ELF-1 (cell line): ENCODE results near the gene RRAS2.
"Not testable (repeated sequence)": the region's sequence is repeated elsewhere in the genome, so short reads cannot be mapped to it uniquely, and the experiment has no call there.

Source experiments
- DNase-seq: peaks from one replicate; pipeline ENCODE4 v3.0.0-alpha.2; 2016; ENCODE audit warnings: low read depth, low spot score

RRAS2 gene

DNA sequence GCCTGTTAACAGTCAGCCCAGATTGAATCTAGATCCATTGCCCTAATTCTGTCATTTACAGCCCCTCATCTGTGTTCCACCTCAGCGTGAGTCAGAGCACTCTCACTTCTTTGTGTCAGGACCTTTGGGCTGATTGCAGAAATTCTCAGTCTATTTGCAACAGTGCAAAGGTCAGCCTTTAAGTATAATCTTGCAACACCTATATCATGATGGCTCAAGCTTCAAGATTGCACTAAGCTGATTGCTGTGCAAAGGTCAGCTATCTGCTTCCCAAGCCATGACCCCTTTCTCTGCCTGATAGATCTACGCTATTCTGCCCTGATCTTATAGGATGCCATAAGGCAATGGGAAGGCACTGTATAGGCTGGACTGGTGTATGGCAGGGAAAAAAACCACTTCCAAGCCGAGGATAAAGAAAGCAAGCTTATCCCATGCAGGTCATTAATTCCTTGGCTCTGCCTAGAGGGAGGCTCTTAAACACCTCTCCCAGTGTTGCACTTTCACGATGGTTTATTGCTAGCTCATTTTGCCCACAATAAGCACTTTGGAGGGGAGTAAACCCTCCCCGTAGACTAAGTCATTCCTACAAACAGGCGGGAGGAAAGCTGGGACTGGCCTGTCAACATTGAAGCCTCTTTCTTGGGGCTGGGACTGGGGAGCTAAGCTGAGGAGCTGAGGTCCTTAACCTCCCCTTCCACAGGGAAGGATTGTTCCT is 100.6 kb downstream of the RRAS2 start:
- DNase-seq: peak; percentile 59

DNA sequence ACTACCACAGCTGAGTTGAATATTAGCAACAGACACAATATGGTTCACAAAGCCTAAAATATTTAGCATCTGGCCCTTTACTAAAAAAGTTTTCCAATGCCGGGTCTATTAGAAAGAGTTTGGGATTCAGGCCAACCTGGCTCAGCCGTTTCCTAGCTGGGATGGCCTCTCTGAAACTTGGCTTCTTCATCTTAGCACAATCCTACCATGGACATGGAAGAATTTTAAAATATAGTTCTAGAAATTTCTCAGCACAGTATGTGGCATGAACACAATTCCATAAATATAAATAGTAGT is 103.8 kb downstream of the RRAS2 start:
- DNase-seq: no peak

DNA sequence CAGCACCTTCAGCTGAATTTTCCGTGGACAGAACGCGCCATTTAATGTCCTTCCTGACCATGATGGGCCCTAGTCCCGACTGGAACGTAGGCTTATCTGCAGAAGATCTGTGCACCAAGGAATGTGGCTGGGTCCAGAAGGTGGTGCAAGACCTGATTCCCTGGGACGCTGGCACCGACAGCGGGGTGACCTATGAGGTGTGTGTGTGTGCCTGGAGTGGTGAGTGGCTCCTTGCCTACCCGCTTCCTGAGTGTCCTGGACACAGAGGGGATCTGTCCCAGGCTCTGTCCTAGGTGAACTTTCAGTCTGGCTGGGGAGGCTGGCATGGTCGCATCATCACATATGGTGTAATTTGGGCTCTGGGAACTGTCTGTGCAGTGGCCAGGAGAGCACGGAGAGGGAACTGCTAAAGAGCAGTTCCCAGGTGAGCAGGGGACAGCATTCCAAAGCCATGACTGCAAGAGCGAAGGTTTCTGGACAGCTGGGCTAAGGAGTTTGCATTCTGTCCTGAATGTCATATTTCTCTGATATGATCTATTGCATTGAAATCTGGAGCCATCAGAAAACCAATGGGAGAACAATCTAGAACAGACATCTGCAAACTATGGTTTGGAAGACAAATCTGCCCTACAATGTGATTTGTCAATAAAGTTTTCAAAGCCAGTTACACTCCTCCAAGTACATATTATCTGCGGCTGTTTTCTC is 104.3 kb downstream of the RRAS2 start:
- no peak for DNase-seq

DNA sequence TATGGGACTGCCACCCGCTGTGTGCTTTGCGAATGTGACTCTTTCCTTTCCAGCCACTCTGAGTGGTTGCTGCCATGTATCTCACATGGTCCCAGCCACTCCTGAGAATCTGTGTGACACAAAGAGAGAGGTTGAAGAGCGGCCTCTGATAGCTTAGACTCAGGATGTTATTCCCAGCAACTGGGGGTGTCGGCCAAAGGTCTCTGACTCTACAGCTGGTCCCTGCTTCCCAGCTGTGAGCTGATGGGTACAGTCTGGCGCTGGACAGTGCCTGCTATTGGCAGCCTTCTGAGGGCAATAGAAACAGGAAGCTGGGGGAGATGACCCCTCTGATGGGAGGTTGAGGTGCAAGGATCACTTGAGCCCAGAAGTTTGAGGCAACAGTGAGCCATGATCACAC is 105.1 kb downstream of the RRAS2 start:
- no peak for DNase-seq

DNA sequence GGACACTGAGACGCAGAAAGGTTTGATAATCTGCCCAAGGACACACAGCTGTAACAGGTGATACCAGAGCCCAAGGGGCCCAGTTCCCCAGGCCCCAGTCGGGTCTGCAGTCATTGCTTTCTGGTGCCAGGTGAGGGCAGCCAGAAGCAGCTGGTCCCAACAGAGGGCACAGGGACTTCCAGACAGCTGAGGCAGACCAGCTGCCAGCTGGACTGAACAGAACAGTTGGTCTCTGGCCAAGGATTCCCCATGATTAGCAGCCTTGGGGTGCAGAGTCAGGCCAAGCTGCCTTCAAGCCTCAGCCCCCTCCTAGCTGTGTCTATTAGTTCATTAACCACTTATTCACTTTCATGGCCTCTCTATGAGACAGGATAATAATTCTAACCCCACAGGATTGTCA is 105.6 kb downstream of the RRAS2 start:
- DNase-seq: no peak

DNA sequence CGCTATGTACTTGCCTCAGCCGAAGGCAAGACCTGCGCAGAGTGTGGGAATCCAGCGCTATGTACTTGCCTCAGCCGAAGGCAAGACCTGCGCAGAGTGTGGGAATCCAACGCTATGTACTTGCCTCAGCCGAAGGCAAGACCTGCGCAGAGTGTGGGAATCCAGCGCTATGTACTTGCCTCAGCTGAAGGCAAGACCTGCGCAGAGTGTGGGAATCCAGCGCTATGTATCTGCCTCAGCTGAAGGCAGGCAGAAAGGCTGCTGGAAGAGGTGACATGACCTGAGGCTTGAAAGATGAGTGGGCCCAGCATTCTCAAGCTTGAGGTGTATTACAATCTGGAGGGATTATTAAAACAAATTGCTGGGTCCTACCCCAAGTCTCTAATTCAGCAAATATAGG is 106.5 kb downstream of the RRAS2 start:
- DNase-seq: not testable (repeated sequence)

DNA sequence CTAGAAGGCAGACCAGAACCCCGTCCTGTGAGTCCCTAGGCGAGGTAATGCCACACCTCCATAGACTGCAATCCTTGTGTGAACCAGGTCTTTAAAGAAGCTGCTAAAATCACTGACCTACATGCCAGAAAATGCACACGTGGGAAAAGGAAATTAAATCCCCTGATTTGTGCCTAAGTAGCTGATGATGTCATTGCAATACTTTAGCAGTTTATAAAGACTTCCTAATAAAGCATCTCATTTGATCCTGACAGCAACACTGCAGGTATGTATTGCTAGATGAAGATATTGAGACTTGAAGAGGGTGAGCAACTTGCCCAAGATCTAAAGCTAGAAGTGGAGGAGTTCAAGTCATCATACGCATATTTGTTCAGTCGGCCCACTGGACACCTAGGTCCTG is 107.2 kb downstream of the RRAS2 start:
- no peak for DNase-seq

DNA sequence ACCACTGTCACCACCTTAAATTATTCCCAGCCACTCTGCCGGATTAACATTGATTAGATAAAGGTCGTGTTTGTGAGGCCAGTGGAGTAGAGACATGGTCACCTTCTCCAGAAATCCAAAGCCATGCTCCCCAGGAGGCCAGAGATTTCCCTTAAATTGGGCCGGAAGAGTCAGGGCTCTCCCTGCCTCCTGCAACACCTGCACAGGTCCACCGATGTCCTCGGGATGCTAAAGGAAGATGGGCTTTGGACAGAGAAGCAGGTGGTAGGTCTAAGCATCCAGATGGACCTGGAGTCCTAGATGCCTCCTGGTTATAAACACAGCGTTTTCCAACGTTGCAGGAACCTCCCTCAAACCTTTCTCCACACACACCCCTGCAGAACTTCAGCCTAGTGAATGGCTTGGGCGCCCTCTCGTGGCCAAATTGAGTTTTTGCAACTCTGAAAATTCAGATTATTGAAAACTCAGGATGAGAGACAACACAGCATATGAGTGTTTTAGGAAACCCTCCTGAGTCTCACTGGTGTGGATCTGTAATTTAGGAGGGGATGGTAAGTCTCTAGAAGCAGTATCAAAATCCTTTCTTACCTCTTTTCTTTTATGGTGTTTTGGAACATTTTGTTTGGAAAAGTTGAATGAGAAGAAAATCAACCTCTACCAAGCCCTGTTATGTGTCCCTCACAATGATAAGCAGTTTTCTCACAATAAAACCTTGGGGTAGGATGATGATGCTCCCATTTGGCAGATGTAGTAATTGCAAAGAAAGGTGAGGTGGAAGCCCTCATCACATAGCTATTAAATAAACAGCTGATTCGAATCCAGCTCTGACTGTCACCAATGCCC is 109.6 kb downstream of the RRAS2 start:
- DNase-seq: peak; percentile 75

DNA sequence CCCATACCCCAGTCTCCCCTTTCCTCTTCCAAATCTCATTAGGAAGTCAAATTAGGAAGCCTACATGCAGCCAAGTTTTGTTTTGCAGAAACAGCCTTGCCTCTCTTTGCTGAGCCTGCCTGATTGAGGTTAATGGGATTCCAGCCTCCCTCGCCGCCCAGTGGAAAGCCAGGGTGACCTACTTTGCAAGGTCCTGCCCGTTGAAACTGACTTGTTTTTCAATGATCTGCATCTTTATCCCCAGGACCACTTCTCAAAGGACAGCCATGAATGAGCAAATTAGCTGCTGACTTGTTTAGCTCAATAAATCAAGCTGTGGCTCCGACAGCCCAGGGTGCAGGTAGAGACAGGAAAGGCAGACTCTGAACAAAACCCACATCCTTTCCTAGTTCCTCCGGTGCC is 110.4 kb downstream of the RRAS2 start:
- peak; percentile 62 for DNase-seq

DNA sequence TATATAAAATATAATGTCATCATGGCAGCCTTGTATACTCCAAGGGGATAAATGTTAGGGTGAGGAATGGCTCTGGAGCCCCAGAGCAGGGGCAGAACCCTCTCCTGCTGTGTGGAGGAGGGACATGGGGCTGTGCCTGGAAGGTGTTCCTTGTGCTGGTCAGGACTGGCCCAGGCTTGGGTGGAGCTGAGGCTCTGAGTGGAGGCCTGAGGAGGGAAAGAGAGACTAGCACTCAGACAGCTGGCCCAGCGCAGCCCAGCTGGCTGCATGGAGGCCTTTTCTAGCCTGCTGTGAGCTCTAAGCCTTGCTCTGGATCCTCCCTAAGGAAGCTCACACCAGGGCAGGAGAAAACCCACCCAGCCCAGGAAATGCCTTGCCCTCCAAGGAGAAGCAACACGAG is 113.5 kb downstream of the RRAS2 start:
- DNase-seq: no peak

DNA sequence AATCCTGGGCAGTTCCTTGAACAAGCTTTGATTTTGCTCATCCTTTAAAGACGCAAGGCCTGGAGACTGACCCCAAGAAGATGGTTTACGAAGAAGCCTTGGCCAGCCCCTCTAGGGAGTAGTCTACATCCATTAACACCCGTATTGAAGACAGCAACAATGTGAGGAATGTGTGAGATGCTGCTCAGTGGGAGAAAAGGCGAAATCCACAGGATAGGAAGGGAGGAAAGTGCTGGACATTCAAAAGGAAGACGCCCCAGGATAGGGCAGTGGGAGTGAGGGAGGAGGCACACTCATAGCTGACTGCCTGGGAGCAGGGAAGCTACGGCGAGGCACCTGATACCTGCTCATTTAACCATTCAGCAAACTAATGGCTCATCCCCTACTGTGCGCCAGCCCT is 114.1 kb downstream of the RRAS2 start:
- peak; percentile 58 for DNase-seq

DNA sequence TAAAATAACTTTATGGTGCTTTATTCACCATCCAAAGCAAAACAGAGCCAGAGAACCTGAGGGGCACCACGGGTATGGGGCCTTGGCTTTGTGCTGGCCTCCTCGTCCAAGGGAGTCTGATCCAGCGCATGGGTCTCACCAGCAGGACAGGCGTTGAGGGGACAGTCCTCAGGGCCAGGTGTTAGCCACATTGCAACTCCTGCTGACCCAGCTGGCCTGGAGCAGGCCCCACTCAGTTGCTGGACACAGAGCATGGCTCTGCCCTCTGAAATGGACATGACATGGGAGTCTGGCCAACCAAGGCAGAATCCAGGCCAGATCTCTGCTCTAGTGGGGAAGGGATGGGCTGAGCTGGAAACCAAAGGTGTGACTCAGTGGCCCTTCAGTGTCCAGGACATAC is 116.2 kb downstream of the RRAS2 start:
- no peak for DNase-seq

DNA sequence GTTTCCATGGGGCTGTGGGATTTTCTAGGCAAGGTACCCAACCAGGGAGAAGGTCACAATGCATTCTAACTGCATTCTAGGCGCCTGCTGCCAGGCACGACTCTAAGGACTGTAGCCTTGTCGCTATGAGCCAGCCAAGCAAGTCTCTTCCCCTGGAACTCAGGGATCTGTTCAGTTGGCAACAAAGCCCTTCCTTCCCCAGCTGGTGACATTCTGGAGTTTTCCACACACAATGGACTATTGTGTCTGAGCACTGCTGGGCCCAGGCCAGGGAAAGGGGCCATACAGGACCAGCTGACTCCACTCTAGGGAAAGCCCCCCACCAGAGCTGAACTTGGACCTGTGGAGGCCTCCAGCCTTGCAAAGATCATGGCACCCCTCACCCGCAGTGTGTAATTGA is 116.8 kb downstream of the RRAS2 start:
- DNase-seq: no peak

DNA sequence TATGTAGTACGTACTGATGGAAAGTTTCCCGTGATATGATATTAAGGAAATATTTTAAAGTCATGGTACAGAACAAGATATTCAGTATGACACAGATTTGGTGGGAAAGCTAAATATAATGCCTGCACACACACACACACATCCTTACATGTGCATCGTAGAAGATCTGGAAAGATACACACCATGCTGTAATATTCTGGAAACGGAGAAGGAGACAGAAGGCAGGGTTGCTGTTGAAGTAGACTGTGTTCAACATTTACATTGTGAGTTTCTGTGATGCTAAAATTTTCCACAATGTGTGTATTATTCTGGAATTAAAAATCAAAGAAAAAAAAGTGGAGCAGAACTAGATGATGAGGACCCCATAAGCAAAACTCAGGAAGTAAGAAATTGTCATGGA is 118.0 kb downstream of the RRAS2 start:
- no peak for DNase-seq

DNA sequence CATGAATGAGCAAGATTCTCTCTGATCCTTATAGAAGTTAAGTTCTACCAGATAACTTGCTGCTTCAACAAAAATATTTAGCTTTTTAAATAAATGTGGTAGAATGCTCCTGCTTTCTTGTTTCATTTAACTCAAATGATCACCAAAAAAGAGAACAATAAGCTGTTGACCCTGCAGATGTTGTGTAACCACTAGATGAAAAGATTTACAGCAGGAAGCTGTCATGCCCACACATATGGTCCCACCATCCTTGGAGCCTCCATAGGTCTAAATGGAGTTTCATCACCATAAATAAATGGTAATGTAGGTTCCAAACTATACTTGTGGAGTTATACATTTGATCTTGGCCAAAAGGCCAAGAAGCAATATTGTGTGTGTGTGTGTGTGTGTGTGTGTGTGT is 118.8 kb downstream of the RRAS2 start:
- no peak for DNase-seq

DNA sequence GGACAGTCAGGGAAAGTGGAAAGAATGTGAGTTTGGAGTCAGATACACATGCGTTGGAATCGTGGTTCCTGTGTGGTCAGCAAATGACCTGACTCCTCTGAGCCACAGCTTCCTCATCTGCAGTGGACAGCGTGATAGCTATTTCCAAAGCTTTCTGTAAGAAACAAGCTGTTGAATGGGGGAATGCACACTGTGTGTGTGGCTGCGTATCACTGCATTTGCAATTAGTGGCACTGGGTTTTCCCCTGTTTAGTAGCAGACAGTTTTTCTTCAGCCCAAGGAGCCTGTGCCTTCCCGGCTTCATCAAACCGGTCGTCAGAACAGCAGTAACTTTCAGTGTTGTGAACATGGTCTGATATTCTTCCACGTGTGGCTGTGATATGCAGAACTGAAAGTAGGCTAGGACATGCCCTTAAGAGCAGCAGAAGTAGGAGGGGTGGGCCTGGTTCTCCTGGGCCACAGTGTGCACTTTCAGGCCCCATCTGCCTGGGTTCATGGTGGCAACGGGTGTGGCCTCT is 121.5 kb downstream of the RRAS2 start:
- DNase-seq: no peak

DNA sequence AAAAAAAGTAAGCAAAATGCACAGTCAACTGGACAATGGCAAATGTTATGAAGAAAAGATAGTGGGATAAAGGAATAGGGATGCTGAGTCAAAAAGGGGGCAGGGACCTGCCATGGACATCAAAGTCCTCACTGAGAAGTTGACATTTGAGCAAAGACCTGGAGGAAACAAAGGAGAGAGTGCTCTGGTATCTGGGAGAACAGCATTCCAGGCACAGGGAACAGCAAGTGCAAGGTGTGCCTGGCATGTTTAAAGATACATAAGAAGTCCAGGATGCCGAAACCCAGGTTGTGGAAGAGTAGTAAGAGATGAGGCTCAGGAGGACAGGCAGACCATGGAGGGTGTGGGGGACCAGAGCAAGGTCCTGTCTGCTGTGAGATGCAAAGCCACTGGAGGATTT is 123.3 kb downstream of the RRAS2 start:
- no peak for DNase-seq

DNA sequence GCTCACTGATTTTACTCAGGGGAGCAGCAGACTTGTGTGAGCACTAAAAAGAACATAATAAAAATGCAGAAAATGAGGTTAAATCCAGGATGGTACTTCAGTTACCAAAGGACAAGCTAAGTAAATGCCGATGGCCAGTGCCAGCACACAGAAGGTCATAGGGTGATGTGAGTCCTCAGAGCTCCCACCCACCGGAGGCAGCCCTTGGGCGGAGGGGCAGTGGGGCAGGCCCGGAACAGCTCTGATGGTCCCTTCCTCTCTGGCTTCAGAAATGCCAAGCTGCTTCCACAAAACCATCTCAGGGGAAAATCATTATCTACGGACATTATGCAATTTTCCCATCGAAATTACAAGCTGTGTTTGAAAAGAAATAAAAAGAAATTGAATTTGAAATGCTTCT is 124.5 kb downstream of the RRAS2 start:
- no peak for DNase-seq

DNA sequence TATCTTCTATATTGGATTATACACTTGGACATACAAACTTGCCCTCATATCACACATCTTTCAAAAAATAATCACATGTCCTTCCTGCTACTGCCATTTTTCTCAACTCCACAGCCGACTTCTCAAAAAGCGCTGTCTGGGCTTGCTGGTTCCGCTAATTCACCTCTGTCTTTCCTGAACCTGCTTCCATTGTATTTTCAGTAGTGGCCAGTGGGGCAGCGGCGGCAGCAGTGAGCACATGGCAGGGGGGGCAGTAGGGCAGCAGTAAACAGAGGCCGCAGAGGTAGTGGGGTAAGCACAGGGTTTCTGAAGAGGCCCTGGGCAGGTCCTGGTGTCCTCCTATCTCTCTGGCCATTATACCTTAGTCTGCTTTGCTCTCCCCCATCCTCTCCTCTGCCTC is 126.3 kb downstream of the RRAS2 start:
- DNase-seq: peak; percentile 55

DNA sequence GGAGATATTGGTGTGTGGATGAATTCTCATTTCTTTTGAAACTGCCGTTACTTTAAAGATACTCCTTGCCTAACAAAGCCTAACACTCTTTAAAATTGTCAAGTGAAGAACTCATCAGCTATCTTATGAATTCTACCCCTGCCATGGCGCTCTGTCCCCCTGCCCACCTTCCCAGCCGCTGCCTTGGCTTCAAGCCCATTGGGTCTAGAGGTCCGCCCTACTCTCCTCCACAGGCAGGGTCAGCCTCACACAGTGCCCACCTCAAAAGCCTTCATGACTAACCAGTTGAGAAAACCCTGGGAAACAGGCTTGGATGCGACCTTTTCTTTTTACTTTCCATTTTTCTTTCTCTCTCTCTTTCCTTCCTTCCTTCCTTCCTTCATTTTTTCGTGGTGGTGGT is 128.6 kb downstream of the RRAS2 start:
- no peak for DNase-seq

DNA sequence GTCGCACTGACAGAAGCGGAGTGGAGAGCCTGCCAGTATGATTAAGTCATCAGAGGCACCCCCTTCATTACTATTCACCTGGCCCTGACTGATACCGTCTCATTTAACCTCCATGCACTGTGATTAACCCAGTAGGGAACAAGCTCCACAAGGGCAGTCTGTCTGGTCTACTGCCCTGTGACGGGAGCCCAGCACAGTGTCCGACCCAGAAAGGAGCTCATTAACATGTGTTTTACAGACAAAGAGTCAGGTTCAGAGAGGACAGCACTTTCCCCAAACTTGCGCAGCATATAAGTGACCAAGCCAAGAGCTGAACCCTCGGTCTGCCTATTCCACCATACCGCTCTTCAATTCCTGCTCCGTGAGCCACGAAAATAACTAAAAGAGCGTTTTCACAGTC is 129.5 kb downstream of the RRAS2 start:
- no peak for DNase-seq

DNA sequence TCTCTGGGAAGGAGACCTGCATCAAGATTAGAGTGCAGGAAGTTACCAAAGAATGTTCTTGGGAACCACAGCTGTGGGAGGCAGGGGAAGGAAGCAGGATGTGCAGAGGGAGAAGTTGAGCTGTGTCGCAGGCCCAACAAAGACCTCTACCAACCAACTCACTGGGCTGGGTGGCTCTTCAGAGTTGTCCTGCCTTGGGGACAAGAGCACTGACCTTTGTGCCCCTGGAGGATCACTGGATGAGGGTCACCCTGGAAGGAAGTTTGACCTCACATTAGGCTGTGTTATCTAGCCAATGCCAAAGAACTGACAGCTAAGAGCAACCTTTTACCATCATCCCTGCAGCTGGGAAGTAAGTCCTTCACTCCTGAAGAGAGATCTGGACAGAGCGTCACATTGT is 130.6 kb downstream of the RRAS2 start:
- DNase-seq: no peak
